ENCODE results near the gene AP1M1. TPM values are rescaled to one million over a fixed set of nuclear protein-coding genes. Genes with fewer than 3 reads are reported as not detected.
"Not testable (repeated sequence)": the region's sequence is repeated elsewhere in the genome, so short reads cannot be mapped to it uniquely, and the experiment has no call there.

The AP1M1 gene
- total RNA-seq, 1 experiment from 2014 or later, result 27.7 TPM

DNA sequence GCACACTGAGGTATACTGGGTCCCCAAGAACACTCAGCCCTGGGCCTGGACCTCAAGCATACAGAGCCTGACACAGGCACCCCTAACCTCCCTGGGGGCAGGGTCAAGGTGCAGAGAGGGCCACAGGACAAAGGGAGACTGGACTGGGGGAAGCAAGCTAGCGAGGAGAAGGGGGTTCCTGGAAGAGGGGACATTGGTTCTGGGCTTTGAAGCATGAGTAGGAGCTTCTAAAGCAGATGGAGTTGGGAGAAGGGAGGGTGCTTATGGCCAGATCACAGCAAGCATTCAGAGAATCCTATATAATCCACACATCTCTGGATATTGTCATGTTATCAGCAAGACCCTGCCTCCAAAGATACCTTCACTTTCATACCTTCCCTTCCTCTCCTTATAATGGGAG, 27.6 kb upstream of the AP1M1 start (continued):
- TF ChIP-seq FOXJ3 (CRISPR knock-in tag; IDR thresholded peaks at IDR 0.05; ENCODE audit: borderline replicate concordance), result no peak
- no peak for TF ChIP-seq ZNF138 (CRISPR knock-in tag; conservative IDR thresholded peaks at IDR 0.05)
- TF ChIP-seq IRF2 (CRISPR knock-in tag; IDR thresholded peaks at IDR 0.05; ENCODE audit: borderline replicate concordance, low read depth), result no peak
- TF ChIP-seq NFE2L1 (CRISPR knock-in tag; IDR thresholded peaks at IDR 0.05), result no peak
- TF ChIP-seq JAZF1 (CRISPR knock-in tag; IDR thresholded peaks at IDR 0.05), result no peak

DNA sequence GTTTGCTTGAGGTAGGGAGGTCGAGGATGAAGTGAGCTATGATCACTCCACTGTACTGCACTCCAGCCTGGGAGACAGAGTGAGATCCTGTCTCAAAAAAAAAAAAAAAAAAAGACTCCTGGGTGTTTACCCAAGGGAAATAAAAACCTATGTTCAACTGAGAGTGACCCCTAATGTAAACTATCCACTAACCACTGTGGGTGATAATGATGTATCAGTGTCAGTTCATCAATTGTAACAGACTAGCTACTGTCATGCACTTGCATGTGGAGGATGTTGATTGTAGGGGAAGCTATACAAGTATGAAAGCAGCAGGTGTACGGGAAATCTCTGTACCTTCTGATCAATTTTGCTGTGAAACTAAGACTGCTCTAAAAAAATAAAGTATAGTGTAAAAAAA, 21.8 kb upstream of the AP1M1 start:
- CTCF ChIA-PET, result interaction anchor here (0.6 to 1.2 kb wide), 3 partner anchors 9 to 1439 kb away, joined by 3 to 5 read pairs (median 3); partner anchors contain the start of gene FAM32A
- Mint-ChIP-seq H3K27me3 (ENCODE audit: low read depth) (peaks cover 7% of the 10 kb centered on the region), H3K4me1 (no peaks in the 10 kb centered on the region), H3K9me3 (peaks cover 11% of the 10 kb centered on the region; the same call in 1 of the 2 replicates), H3K27ac (no peak overlapping the region), H3K36me3 (no peaks in the 10 kb centered on the region), H3K4me3 (no peak overlapping the region)
- ATAC-seq (no peak), DNase-seq (ENCODE audit: low spot score) (no peak)
- TF ChIP-seq RORB (CRISPR knock-in tag; IDR thresholded peaks at IDR 0.05) (no peak), SMAD3 (CRISPR knock-in tag; IDR thresholded peaks at IDR 0.05; ENCODE audit: borderline replicate concordance) (no peak), NFE2L1 (CRISPR knock-in tag; IDR thresholded peaks at IDR 0.05) (no peak), ZNF138 (CRISPR knock-in tag; conservative IDR thresholded peaks at IDR 0.05) (no peak), ZBTB21 (CRISPR knock-in tag; IDR thresholded peaks at IDR 0.05; ENCODE audit: borderline replicate concordance) (no peak), ZNF671 (CRISPR knock-in tag; IDR thresholded peaks at IDR 0.05) (no peak), EMX1 (CRISPR knock-in tag; IDR thresholded peaks at IDR 0.05) (no peak), TCF7 (CRISPR knock-in tag; IDR thresholded peaks at IDR 0.05; ENCODE audit: low read depth) (no peak), ZNF232 (CRISPR knock-in tag; IDR thresholded peaks at IDR 0.05) (no peak), FOXK1 (CRISPR knock-in tag; IDR thresholded peaks at IDR 0.05) (no peak), RELA (CRISPR knock-in tag; IDR thresholded peaks at IDR 0.05; ENCODE audit: borderline replicate concordance) (no peak)
- TF ChIP-seq, protein P1, sequence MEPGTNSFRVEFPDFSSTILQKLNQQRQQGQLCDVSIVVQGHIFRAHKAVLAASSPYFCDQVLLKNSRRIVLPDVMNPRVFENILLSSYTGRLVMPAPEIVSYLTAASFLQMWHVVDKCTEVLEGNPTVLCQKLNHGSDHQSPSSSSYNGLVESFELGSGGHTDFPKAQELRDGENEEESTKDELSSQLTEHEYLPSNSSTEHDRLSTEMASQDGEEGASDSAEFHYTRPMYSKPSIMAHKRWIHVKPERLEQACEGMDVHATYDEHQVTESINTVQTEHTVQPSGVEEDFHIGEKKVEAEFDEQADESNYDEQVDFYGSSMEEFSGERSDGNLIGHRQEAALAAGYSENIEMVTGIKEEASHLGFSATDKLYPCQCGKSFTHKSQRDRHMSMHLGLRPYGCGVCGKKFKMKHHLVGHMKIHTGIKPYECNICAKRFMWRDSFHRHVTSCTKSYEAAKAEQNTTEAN (CRISPR knock-in tag; IDR thresholded peaks at IDR 0.05), result no peak
- TF ChIP-seq, protein P2, sequence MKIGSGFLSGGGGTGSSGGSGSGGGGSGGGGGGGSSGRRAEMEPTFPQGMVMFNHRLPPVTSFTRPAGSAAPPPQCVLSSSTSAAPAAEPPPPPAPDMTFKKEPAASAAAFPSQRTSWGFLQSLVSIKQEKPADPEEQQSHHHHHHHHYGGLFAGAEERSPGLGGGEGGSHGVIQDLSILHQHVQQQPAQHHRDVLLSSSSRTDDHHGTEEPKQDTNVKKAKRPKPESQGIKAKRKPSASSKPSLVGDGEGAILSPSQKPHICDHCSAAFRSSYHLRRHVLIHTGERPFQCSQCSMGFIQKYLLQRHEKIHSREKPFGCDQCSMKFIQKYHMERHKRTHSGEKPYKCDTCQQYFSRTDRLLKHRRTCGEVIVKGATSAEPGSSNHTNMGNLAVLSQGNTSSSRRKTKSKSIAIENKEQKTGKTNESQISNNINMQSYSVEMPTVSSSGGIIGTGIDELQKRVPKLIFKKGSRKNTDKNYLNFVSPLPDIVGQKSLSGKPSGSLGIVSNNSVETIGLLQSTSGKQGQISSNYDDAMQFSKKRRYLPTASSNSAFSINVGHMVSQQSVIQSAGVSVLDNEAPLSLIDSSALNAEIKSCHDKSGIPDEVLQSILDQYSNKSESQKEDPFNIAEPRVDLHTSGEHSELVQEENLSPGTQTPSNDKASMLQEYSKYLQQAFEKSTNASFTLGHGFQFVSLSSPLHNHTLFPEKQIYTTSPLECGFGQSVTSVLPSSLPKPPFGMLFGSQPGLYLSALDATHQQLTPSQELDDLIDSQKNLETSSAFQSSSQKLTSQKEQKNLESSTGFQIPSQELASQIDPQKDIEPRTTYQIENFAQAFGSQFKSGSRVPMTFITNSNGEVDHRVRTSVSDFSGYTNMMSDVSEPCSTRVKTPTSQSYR (CRISPR knock-in tag; IDR thresholded peaks at IDR 0.05), result no peak
- TF ChIP-seq, protein P3, sequence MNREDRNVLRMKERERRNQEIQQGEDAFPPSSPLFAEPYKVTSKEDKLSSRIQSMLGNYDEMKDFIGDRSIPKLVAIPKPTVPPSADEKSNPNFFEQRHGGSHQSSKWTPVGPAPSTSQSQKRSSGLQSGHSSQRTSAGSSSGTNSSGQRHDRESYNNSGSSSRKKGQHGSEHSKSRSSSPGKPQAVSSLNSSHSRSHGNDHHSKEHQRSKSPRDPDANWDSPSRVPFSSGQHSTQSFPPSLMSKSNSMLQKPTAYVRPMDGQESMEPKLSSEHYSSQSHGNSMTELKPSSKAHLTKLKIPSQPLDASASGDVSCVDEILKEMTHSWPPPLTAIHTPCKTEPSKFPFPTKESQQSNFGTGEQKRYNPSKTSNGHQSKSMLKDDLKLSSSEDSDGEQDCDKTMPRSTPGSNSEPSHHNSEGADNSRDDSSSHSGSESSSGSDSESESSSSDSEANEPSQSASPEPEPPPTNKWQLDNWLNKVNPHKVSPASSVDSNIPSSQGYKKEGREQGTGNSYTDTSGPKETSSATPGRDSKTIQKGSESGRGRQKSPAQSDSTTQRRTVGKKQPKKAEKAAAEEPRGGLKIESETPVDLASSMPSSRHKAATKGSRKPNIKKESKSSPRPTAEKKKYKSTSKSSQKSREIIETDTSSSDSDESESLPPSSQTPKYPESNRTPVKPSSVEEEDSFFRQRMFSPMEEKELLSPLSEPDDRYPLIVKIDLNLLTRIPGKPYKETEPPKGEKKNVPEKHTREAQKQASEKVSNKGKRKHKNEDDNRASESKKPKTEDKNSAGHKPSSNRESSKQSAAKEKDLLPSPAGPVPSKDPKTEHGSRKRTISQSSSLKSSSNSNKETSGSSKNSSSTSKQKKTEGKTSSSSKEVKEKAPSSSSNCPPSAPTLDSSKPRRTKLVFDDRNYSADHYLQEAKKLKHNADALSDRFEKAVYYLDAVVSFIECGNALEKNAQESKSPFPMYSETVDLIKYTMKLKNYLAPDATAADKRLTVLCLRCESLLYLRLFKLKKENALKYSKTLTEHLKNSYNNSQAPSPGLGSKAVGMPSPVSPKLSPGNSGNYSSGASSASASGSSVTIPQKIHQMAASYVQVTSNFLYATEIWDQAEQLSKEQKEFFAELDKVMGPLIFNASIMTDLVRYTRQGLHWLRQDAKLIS (CRISPR knock-in tag; IDR thresholded peaks at IDR 0.05; ENCODE audit: borderline replicate concordance), result no peak
- TF ChIP-seq, protein P4, sequence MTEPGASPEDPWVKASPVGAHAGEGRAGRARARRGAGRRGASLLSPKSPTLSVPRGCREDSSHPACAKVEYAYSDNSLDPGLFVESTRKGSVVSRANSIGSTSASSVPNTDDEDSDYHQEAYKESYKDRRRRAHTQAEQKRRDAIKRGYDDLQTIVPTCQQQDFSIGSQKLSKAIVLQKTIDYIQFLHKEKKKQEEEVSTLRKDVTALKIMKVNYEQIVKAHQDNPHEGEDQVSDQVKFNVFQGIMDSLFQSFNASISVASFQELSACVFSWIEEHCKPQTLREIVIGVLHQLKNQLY (CRISPR knock-in tag; IDR thresholded peaks at IDR 0.05), result no peak
- TF ChIP-seq, protein P5, sequence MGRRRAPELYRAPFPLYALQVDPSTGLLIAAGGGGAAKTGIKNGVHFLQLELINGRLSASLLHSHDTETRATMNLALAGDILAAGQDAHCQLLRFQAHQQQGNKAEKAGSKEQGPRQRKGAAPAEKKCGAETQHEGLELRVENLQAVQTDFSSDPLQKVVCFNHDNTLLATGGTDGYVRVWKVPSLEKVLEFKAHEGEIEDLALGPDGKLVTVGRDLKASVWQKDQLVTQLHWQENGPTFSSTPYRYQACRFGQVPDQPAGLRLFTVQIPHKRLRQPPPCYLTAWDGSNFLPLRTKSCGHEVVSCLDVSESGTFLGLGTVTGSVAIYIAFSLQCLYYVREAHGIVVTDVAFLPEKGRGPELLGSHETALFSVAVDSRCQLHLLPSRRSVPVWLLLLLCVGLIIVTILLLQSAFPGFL (CRISPR knock-in tag; IDR thresholded peaks at IDR 0.05; ENCODE audit: borderline replicate concordance), result no peak
- TF ChIP-seq, protein P6, sequence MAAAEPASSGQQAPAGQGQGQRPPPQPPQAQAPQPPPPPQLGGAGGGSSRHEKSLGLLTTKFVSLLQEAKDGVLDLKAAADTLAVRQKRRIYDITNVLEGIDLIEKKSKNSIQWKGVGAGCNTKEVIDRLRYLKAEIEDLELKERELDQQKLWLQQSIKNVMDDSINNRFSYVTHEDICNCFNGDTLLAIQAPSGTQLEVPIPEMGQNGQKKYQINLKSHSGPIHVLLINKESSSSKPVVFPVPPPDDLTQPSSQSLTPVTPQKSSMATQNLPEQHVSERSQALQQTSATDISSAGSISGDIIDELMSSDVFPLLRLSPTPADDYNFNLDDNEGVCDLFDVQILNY (CRISPR knock-in tag; IDR thresholded peaks at IDR 0.05), result no peak
- POLR2A ChIA-PET, result no interaction called here

DNA sequence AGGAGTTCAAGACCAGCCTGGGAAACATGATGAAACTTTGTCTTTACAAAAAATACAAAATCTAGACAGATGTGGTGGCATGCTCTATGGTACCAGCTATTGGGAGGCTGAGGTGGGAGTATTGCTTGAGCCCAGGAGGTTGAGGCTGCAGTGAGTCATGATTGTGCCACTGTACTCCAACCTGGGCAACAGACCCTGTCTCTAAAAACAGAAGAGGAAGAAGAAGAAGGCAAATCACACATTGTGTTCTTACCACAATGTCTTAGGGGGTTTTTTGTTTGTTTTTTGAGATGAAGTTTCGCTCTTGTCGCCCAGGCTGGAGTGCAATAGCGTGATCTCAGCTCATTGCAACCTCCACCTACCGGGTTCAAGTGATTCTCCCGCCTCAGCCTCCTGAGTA, 18.8 kb upstream of the AP1M1 start:
- H3K27ac Mint-ChIP-seq; H3K36me3 Mint-ChIP-seq; DNase-seq (ENCODE audit: low spot score); H3K4me1 Mint-ChIP-seq; CTCF ChIA-PET; H3K4me3 Mint-ChIP-seq; H3K27me3 Mint-ChIP-seq (ENCODE audit: low read depth); ATAC-seq; POLR2A ChIA-PET: not testable (repeated sequence)
- peaks cover 11% of the 10 kb centered on the region; the same call in 1 of the 2 replicates for H3K9me3 Mint-ChIP-seq
